HepG2 (cell line): ENCODE results near the gene CYP11A1. TPM values are rescaled to one million over a fixed set of nuclear protein-coding genes. Genes with fewer than 3 reads are reported as not detected.

Source experiments
- ATAC-seq: fragments of 200-7000 bp; cut with Tn5 transposase; 3 replicates; pipeline ENCODE4 v1.9.1; 2020; ENCODE audit warnings: mild to moderate bottlenecking, moderate library complexity
- BruUV-seq: library from RNA; stranded (reverse); fragments of 400-500 nt; replicated peaks from 2 replicates; lab custom pipeline; 2021; lab: Mats Ljungman, UMichigan
- CTCF ChIA-PET: fragments of 300-600 bp; formaldehyde crosslinking; extraction: SDS; loops from one replicate; lab custom pipeline; 2021; ENCODE audit warnings: low total read pairs, inconsistent platforms, low intra/inter-chr PET ratio; lab: Yijun Ruan, JAX
- POLR2A ChIA-PET: fragments of 350-600 bp; sonication (Branson Sonifier 250); formaldehyde crosslinking; loops from one replicate; lab custom pipeline; 2020; ENCODE audit warnings: antibody characterized with exemption, inconsistent platforms; lab: Yijun Ruan, JAX
- DNase-seq: peaks from one replicate; pipeline ENCODE4 v3.0.0-alpha.2; 2015; ENCODE audit warnings: low spot score
- FAIRE-seq: peaks from 3 replicates; lab custom pipeline; 2011; peaks lifted over from hg19 to GRCh38; lab: Jason Lieb, UNC
- H2AFZ ChIP-seq: one replicate; pipeline ENCODE4 v1.6.1; 2011; ENCODE audit warnings: low read length, inconsistent platforms
- H3K27ac ChIP-seq: fragments of 300-600 bp; 3 replicates; pipeline ENCODE4 v1.8.0; 2011; ENCODE audit warnings: mixed run types, mild to moderate bottlenecking, mixed read lengths, low read length, inconsistent platforms; ENCODE audit not compliant: insufficient read depth; ENCODE audit errors: extremely low read length
- H3K27me3 ChIP-seq, 2 experiments: fragments of 200-600 bp in 1 of 2; 2 replicates in 1 of 2; 3 replicates in 1 of 2; pipeline versions ENCODE4 v1.6.0 to v1.8.0; 2011; ENCODE audit warnings: low read length in 2 of 2, mild to moderate bottlenecking in 2 of 2, moderate library complexity in 2 of 2, inconsistent platforms in 1 of 2; ENCODE audit not compliant: insufficient read depth in 2 of 2, control insufficient read depth in 1 of 2
- H3K36me3 ChIP-seq, 2 experiments: fragments of 200-600 bp in 1 of 2; replicated peaks in 1 of 2; 2 replicates in 1 of 2; 3 replicates in 1 of 2; pipeline versions ENCODE4 v1.5.1 to v1.8.0; 2011; ENCODE audit warnings: low read length in 2 of 2, inconsistent platforms in 1 of 2; ENCODE audit not compliant: insufficient read depth in 2 of 2, control insufficient read depth in 1 of 2
- H3K4me1 ChIP-seq: 2 replicates; pipeline ENCODE4 v1.5.1; 2012; ENCODE audit warnings: low read length, inconsistent platforms; ENCODE audit not compliant: insufficient read depth
- H3K4me2 ChIP-seq: 2 replicates; pipeline ENCODE4 v1.6.0; 2011; ENCODE audit warnings: low read depth, low read length, inconsistent platforms
- H3K4me3 ChIP-seq, 3 experiments: fragments of 200-600 bp in 1 of 3; sonication (generic), shearing (Covaris generic) in 1 of 3; replicated peaks in 1 of 3; 2 replicates each; pipeline ENCODE4 v1.5.1; 2011 to 2016; ENCODE audit warnings: low read length in 3 of 3, inconsistent platforms in 2 of 3, low read depth in 2 of 3, mild to moderate bottlenecking in 2 of 3, control low read depth in 1 of 3, mixed read lengths in 1 of 3; ENCODE audit not compliant: insufficient read depth in 1 of 3
- H3K79me2 ChIP-seq: one replicate; pipeline ENCODE4 v1.6.1; 2011; ENCODE audit warnings: low read length, inconsistent platforms; ENCODE audit not compliant: insufficient read depth
- H3K9ac ChIP-seq: 2 replicates; pipeline ENCODE4 v1.6.0; 2011; ENCODE audit warnings: mild to moderate bottlenecking, low read depth, low read length, inconsistent platforms; ENCODE audit not compliant: insufficient read depth
- H3K9me3 ChIP-seq: 2 replicates; pipeline ENCODE4 v1.5.1; 2012; ENCODE audit warnings: mild to moderate bottlenecking, low read length
- H4K20me1 ChIP-seq: 2 replicates; pipeline ENCODE4 v1.6.0; 2011; ENCODE audit warnings: inconsistent platforms, mild to moderate bottlenecking, low read length, moderate library complexity; ENCODE audit not compliant: insufficient read depth
- CEBPZ ChIP-seq: IDR thresholded peaks from 2 replicates; pipeline ENCODE4 v1.6.1; 2012; ENCODE audit warnings: low read length, improper control_type of control experiment
- FLYWCH1 ChIP-seq: sonication (generic); formaldehyde crosslinking; IDR thresholded peaks from 2 replicates; pipeline ENCODE4 v1.8.1; 2023; ENCODE audit warnings: mild to moderate bottlenecking, missing genetic modification reagents
- MXD1 ChIP-seq: sonication (generic); formaldehyde crosslinking; IDR thresholded peaks from 2 replicates; pipeline ENCODE4 v1.4.0; 2020; ENCODE audit warnings: mild to moderate bottlenecking, missing genetic modification reagents
- MYPOP ChIP-seq: sonication (generic); formaldehyde crosslinking; IDR thresholded peaks from 2 replicates; pipeline ENCODE4 v1.8.1; 2023; ENCODE audit warnings: mild to moderate bottlenecking, moderate library complexity, missing genetic modification reagents
- NFYB ChIP-seq: sonication (generic); formaldehyde crosslinking; IDR thresholded peaks from 2 replicates; pipeline ENCODE4 v1.4.0; 2020; ENCODE audit warnings: missing genetic modification reagents
- ZBTB33 ChIP-seq: sonication (generic); formaldehyde crosslinking; IDR thresholded peaks from 2 replicates; pipeline ENCODE4 v1.4.0; 2020; ENCODE audit warnings: missing genetic modification reagents
- ZNF142 ChIP-seq: sonication (generic); formaldehyde crosslinking; IDR thresholded peaks from 2 replicates; pipeline ENCODE4 v1.4.0; 2020; ENCODE audit warnings: missing genetic modification reagents
- ZNF232 ChIP-seq: sonication (generic); formaldehyde crosslinking; IDR thresholded peaks from 2 replicates; pipeline ENCODE4 v1.4.0; 2020; ENCODE audit warnings: missing genetic modification reagents, borderline replicate concordance
- ZNF850 ChIP-seq: sonication (generic); formaldehyde crosslinking; conservative IDR thresholded peaks from 2 replicates; pipeline ENCODE4 v1.9.0; 2021; ENCODE audit warnings: mild to moderate bottlenecking, missing genetic modification reagents
- WGBS: methylation state at CpG from one replicate; pipeline ENCODE4 v1.1.6; 2017; ENCODE audit warnings: low lambda C conversion rate; 5-methylcytosine and 5-hydroxymethylcytosine counted together
- in situ Hi-C: cut with HindIII; loops from 2 replicates; pipeline ENCODE4 v1.10.0; 2017; ENCODE audit warnings: low pct_unique_long_range_greater_than_20kb; ENCODE audit not compliant: extremely low pct_ligation_motif_present
- intact Hi-C: fragments of 100-400 bp; cut with micrococcal nuclease; formaldehyde crosslinking; loops from one replicate; pipeline ENCODE4 v1.10.0; 2022; ENCODE audit not compliant: unreplicated experiment
- polyA plus RNA-seq, 8 experiments: library from polyadenylated mRNA; depleted of rRNA in 3 of 8; stranded (reverse) in 7 of 8; unstranded in 1 of 8; fragments of >200 nt; fragmentation: Illumina TruSeq in 4 of 8; extraction: Trizol in 4 of 8; gene quantifications; 2 replicates each; pipeline versions ENCODE4 v1.2.1 to v1.2.3, GENCODE V29; 2011 to 2016; ENCODE audit warnings: low read depth in 4 of 8, missing spikeins in 1 of 8, mixed read lengths in 1 of 8; ENCODE audit not compliant: insufficient read depth in 1 of 8
- total RNA-seq, 5 experiments: library from RNA; depleted of rRNA; stranded (reverse); fragments of >200 nt; fragmentation: Illumina TruSeq; extraction: Trizol; gene quantifications; 2 replicates each; pipeline ENCODE4 v1.2.3, GENCODE V29; 2016; ENCODE audit warnings: low read depth in 1 of 5

The CYP11A1 gene
- total and polyA plus RNA-seq, 2 of the 13 experiments (the other 11 are each of a cell fraction or from before 2014, with no cell fraction given) = 0.66 to 0.92 TPM

GRCh38 chr15:74349241-74349778 lies 18.1 kb downstream of the CYP11A1 start:
- no peaks in the 10 kb centered on the region for H3K9me3 ChIP-seq
- BruUV-seq = no TSS peak
- H3K9ac ChIP-seq = no peak overlapping the region
- POLR2A ChIA-PET = no interaction called here
- in situ Hi-C loops (no loop called here), intact Hi-C loops (no loop called here)
- 0 out of 2 replicates have a peak, but pooled peaks cover 6% of the 10 kb centered on the region for H3K4me1 ChIP-seq
- no peak for ATAC-seq
- H4K20me1 ChIP-seq = no peaks in the 10 kb centered on the region
- CTCF ChIA-PET = no interaction called here
- no peak overlapping the region for H2AFZ ChIP-seq
- WGBS = 77% methylated on average over 3 of the region's 3 CpGs
- H3K27ac ChIP-seq = no peak overlapping the region
- H3K27me3 ChIP-seq = peaks cover 0 to 5% of the 10 kb centered on the region in 2 experiments; a peak in 4 of 5 replicates
- no peaks in the 10 kb centered on the region for H3K79me2 ChIP-seq
- H3K36me3 ChIP-seq = no peaks in the 10 kb centered on the region
- FAIRE-seq = no peak
- TF ChIP-seq ZBTB33 (CRISPR knock-in tag) (no peak), MYPOP (CRISPR knock-in tag) (no peak), ZNF850 (CRISPR knock-in tag) (no peak), ZNF232 (no peak), CEBPZ (no peak), ZNF142 (CRISPR knock-in tag) (no peak), MXD1 (CRISPR knock-in tag) (no peak), FLYWCH1 (CRISPR knock-in tag) (no peak), NFYB (CRISPR knock-in tag) (no peak)
- TF ChIP-seq, all 625 proteins: peak for 0
- DNase-seq = no peak
- no peak overlapping the region for H3K4me2 ChIP-seq
- H3K4me3 ChIP-seq = no peak overlapping the region
